Smooth muscle cell (in vitro differentiated cells): Measurements from ENCODE around the gene CNTN5. TPM values are rescaled to one million over a fixed set of nuclear protein-coding genes. Genes with fewer than 3 reads are reported as not detected.

Experiments
- DNase-seq: peaks from one replicate; lab custom pipeline; 2025; ENCODE audit not compliant: unreplicated experiment; lab: John Stamatoyannopoulos, UW
- H2AFZ ChIP-seq: fragments of 200-600 bp; sonication (generic); 2 replicates; pipeline ENCODE4 v1.6.0; 2016; ENCODE audit warnings: antibody characterized with exemption, low read depth, mild to moderate bottlenecking
- H3F3A ChIP-seq: fragments of 200-600 bp; sonication (generic); 2 replicates; pipeline ENCODE4 v1.6.0; 2017; ENCODE audit warnings: antibody characterized with exemption, low read depth
- H3K27ac ChIP-seq: fragments of 200-600 bp; sonication (generic); 2 replicates; pipeline ENCODE4 v1.5.1; 2016; ENCODE audit warnings: low read depth, mild to moderate bottlenecking
- H3K27me3 ChIP-seq: fragments of 200-600 bp; sonication (generic); 2 replicates; pipeline ENCODE4 v1.6.1; 2016; ENCODE audit warnings: low read depth, mild to moderate bottlenecking
- H3K36me3 ChIP-seq: fragments of 200-600 bp; sonication (generic); 2 replicates; pipeline ENCODE4 v1.5.1; 2016; ENCODE audit warnings: low read depth
- H3K4me1 ChIP-seq: fragments of 200-600 bp; sonication (generic); 2 replicates; pipeline ENCODE4 v1.5.1; 2016; ENCODE audit warnings: low read depth
- H3K4me2 ChIP-seq: fragments of 200-600 bp; sonication (generic); 2 replicates; pipeline ENCODE4 v1.6.0; 2016; ENCODE audit warnings: mild to moderate bottlenecking
- H3K4me3 ChIP-seq: fragments of 200-600 bp; sonication (generic); 2 replicates; pipeline ENCODE4 v1.5.1; 2016; ENCODE audit warnings: mild to moderate bottlenecking
- H3K79me2 ChIP-seq: fragments of 200-600 bp; sonication (generic); 2 replicates; pipeline ENCODE4 v1.6.0; 2016; ENCODE audit warnings: low read depth, mild to moderate bottlenecking
- H3K9ac ChIP-seq: fragments of 200-600 bp; sonication (generic); 2 replicates; pipeline ENCODE4 v1.6.0; 2016; ENCODE audit warnings: low read depth
- H3K9me3 ChIP-seq: fragments of 200-600 bp; sonication (generic); replicated peaks from 2 replicates; pipeline ENCODE4 v1.5.1; 2016; ENCODE audit warnings: low read depth
- H4K20me1 ChIP-seq: fragments of 200-600 bp; sonication (generic); 2 replicates; pipeline ENCODE4 v1.6.0; 2016; ENCODE audit warnings: low read depth
- WGBS: methylation state at CpG from one replicate; pipeline ENCODE4 v1.1.7; 2016; ENCODE audit warnings: low lambda C conversion rate; 5-methylcytosine and 5-hydroxymethylcytosine counted together
- polyA plus RNA-seq: library from polyadenylated mRNA; unstranded; fragments of >200 nt; fragmentation: Nextera tagmentation; extraction: Ambion mirVana; gene quantifications from 2 replicates; pipeline ENCODE4 v1.2.1, GENCODE V29; 2016
- total RNA-seq: library from RNA; depleted of rRNA; stranded (reverse); fragments of >200 nt; gene quantifications from 2 replicates; pipeline ENCODE4 v1.2.3, GENCODE V29; 2014
- TF ChIP-seq, protein P1 (sequence below): fragments of 200-600 bp; sonication (generic); IDR thresholded peaks from 2 replicates; pipeline ENCODE4 v1.5.1; 2017; ENCODE audit warnings: borderline replicate concordance, mild to moderate bottlenecking, antibody characterized with exemption; ENCODE audit not compliant: insufficient read depth, poor library complexity, severe bottlenecking

The CNTN5 gene
- total RNA-seq (1.9 and 3.1 TPM in 2 replicates), polyA plus RNA-seq (0.96 and 0.97 TPM in 2 replicates)

DNA sequence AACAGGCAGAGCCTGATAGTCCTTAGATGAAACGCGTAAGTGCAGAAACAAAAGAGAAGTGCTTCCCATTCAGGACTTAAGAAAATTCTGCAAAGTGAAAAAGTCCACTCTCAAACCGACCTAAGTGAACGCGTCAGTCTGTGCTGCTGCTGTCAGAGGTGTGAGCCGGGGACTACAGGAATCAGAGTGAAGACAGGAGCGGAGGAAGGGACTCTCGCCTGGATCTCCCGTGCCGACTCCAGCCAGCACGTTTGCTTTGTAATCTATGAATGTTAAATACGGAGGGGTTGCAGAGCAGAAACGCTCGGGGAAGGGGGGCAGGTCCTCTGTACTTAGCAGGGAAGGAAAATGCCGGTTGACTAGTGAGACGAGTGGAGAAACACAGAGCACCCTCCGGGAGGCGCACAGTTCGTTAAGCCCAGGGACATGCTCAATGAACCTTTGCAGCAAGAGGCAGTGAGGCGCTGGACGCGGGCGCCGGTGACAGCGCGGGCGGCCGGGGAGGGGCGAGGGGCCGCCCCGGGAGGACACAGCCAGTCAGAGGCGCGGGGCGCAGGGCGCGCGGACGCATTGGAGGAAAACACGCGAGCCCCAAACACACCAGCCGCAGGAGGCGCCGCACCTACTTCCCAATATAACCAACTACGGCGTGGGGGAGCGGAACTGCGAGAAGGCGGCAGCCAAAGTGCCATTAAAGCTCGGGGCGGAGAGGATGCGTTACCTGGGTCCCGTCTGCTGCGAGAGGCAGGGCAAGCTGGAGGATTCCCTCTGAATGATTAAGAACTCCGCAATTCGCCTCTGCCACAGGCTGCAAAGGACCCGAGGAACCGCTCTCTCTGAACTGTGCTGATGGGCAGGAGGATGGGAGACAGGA, at the start of gene CNTN5:
TSS of gene CNTN5 (plus strand) at position 598 of the 874 bp plus-strand sequence.
- H3K9ac ChIP-seq = no peak within 1 kb of the TSS
- peak within 1 kb of the TSS; percentile 95 for H2AFZ ChIP-seq
- no peaks in the 10 kb centered on the region for H3K36me3 ChIP-seq
- H3F3A ChIP-seq = no peaks in the 10 kb centered on the region
- no peaks in the 10 kb centered on the region for H4K20me1 ChIP-seq
- WGBS = 3% methylated on average over 45 of the region's 57 CpGs
- H3K27ac ChIP-seq = no peak within 1 kb of the TSS
- H3K79me2 ChIP-seq = peaks cover 8% of the 10 kb centered on the region
- TF ChIP-seq, protein P1, sequence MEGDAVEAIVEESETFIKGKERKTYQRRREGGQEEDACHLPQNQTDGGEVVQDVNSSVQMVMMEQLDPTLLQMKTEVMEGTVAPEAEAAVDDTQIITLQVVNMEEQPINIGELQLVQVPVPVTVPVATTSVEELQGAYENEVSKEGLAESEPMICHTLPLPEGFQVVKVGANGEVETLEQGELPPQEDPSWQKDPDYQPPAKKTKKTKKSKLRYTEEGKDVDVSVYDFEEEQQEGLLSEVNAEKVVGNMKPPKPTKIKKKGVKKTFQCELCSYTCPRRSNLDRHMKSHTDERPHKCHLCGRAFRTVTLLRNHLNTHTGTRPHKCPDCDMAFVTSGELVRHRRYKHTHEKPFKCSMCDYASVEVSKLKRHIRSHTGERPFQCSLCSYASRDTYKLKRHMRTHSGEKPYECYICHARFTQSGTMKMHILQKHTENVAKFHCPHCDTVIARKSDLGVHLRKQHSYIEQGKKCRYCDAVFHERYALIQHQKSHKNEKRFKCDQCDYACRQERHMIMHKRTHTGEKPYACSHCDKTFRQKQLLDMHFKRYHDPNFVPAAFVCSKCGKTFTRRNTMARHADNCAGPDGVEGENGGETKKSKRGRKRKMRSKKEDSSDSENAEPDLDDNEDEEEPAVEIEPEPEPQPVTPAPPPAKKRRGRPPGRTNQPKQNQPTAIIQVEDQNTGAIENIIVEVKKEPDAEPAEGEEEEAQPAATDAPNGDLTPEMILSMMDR = no peak
- peaks cover 5% of the 10 kb centered on the region for H3K4me1 ChIP-seq
- peaks cover 10% of the 10 kb centered on the region for H3K27me3 ChIP-seq
- H3K4me3 ChIP-seq = peak within 1 kb of the TSS; percentile 64
- H3K9me3 ChIP-seq = no peaks in the 10 kb centered on the region
- peak within 1 kb of the TSS; percentile 93 for H3K4me2 ChIP-seq
- DNase-seq = peak; percentile 42

DNA sequence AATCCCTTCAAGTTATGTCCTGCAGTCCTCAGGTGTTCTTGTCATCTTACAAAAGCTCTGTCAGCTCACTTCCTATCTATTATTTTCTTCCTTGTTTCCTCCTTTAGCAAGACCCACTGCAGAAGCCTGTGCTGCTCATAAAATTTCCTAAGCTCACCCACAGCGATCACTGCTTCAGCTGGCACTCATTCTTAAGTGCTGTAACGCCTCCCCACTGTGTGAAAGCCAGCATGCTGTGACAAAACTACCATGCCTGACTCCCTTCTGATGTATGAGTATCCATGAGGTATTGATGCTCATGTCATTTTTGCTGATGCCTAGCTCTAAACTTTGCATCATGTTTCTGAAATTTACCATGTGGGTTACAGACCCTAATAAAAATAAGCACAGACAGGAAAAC, 41.5 kb upstream of the CNTN5 start:
- WGBS = 49% methylated on average over 2 of the region's 2 CpGs
- Histone ChIP-seq H3K9me3 (peaks cover 6% of the 10 kb centered on the region), H3K27ac (no peak overlapping the region)

DNA sequence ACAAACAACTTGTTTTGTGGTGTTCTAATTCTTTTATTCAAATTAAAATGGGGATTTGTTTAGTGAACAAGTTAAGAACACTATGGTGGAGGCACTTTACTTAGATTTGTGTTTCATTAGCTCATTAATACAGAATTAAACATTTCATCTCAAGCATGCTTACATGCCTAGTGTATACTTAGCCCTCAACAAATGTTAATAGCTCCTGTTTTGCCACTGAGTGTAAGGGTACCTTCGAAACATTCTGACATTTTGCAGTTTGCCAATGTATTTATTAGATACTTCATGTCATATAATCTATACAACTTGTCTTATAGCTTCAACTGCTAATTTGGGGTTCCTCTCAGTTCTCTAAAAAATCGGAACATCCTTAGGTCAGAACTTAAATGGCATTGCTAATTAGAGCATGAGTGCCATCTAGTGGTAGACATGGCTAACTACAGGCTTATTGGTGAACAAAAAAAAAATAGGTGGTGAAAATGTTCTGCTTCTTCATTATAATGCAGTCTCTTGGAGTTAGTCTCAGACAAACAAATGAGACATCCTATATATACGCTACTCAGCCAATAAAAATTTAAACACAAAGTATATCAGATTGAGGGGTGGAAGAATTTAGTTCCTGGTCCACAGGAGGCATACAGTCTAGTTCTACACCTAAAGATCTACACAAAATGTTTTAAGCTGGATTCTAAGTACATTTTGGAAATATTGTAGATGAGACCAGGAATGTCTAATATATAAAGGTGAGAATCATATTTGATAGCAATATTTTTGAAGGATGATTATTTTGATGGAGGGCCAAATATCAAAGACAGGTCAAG, 4.9 kb upstream of the CNTN5 start:
- Histone ChIP-seq H3K36me3 (no peaks in the 10 kb centered on the region), H3K4me3 (no peak overlapping the region), H3F3A (no peaks in the 10 kb centered on the region), H3K79me2 (no peaks in the 10 kb centered on the region), H3K9me3 (no peaks in the 10 kb centered on the region), H3K4me2 (peak overlapping the region; percentile 6), H3K27me3 (no peaks in the 10 kb centered on the region), H4K20me1 (no peaks in the 10 kb centered on the region), H3K4me1 (peaks cover 5% of the 10 kb centered on the region), H3K27ac (no peak overlapping the region), H3K9ac (no peak overlapping the region), H2AFZ (no peak overlapping the region)
- TF ChIP-seq, protein P1 = peak; percentile 93
- no peak for DNase-seq
- 12% methylated on average over 3 of the region's 3 CpGs for WGBS

More for the DNA sequence above, 41.5 kb upstream of the CNTN5 start:
- no peak overlapping the region for H3K9ac ChIP-seq
- TF ChIP-seq, protein P1 = no peak
- H3K36me3 ChIP-seq = no peaks in the 10 kb centered on the region
- DNase-seq = no peak
- H3K4me2 ChIP-seq = no peak overlapping the region
- H3F3A ChIP-seq = no peaks in the 10 kb centered on the region
- H4K20me1 ChIP-seq = no peaks in the 10 kb centered on the region
- no peak overlapping the region for H3K4me3 ChIP-seq
- H2AFZ ChIP-seq = no peak overlapping the region
- H3K4me1 ChIP-seq = no peaks in the 10 kb centered on the region
- H3K79me2 ChIP-seq = no peaks in the 10 kb centered on the region
- no peaks in the 10 kb centered on the region for H3K27me3 ChIP-seq
